HG02588 (cell line): Measurements from ENCODE around the gene GALNT10.

Experiments used
- ATAC-seq: cut with Tn5 transposase; IDR thresholded peaks from one replicate; pipeline ENCODE4 v1.9.1; 2021; ENCODE audit warnings: mild to moderate bottlenecking, moderate library complexity; ENCODE audit not compliant: unreplicated experiment

GALNT10 gene

GRCh38 chr5:154178661-154179060, 11.9 kb upstream of the GALNT10 start:
- ATAC-seq, result no peak

GRCh38 chr5:154179846-154180710, 10.5 kb upstream of the GALNT10 start:
- peak; percentile 95 for ATAC-seq

DNA sequence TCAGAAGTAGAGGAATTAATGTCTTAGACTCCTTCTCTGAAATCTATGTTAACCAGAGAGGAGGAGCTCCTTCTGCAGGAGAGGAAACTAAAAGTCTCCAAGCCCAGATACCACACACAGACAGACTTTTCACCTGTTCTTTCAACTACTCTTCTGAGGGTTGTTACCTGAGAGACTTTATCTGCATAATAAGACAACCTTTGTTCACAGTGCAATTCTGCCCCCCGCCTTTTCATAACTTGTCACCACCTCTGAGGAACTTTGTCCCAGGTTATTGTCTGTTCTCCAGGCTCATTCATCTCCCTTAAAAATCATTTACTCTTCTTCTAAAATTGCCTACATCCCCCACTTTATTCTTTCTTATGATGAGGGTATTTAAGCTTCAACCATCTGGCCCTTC, 9.4 kb upstream of the GALNT10 start:
- no peak for ATAC-seq

DNA sequence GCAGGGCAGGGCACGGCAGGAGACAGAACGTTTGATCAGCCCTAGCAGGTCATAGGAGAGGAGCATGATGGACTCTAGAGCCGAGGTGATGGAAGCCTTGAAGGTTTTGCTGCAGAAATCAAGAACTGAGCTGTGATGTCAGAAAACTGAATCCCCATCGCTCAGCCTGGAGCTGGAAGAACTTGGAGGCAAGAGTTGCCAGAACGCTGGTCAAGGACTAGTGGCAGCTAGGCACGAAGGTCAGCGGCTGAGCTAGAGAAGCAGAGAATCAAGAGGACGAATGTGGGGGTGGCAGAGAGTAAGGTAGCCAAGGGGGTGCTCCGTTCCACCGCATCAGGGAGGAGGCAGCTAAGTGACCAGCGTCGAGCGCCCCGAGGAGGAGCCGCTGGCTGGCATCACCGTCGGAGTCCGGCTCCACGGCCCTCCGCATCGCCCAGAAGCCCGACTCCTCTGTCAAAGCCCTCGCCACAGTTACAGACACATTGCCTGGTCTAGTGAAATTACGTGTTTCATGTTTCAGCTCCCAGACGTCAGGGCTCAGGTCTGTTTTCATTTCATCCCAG, 1.2 kb upstream of the GALNT10 start:
- peak; percentile 7 for ATAC-seq

- peak; percentile 78 for ATAC-seq
Measured at GRCh38 chr5:154189819-154190594, 526 bp upstream of the GALNT10 start.

DNA sequence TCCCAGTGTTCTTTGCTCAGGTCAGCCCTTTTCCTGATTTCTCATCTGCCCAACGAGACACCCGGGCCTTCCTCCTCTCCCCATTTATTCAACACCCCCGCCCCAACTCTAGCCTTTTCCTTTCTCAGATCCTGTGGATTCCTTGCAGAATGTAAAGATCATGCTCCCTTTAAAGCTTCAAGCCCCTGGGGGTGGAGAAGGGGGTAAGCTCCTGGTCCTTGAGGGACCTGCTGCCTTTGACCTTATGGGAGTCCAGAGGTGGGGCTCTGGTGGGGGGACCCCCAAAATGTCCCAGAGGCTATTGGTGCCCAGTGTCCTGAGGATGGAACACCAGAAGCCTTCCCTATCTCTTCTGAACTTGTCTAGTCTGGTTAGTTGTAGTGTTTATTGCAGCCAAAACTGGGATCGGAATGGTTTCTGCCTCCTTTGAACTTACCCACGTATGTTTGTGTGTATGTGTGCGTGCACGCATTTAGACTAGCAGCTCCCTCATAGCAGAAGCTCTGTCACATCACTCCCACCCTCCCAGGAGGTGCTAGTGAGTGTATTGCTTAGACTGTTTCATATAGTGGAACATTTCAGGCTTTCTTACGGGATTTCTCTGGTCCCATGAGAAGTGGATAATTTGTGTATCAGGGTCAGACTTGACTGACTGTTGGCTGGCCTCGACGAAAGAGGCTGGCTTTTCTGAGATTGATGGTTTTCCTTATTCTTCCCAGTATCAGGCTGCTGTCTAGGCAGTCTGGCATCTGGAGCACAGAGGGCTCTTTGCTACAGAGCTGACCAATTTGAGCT, 1.1 kb downstream of the GALNT10 start:
- ATAC-seq, result no peak

DNA sequence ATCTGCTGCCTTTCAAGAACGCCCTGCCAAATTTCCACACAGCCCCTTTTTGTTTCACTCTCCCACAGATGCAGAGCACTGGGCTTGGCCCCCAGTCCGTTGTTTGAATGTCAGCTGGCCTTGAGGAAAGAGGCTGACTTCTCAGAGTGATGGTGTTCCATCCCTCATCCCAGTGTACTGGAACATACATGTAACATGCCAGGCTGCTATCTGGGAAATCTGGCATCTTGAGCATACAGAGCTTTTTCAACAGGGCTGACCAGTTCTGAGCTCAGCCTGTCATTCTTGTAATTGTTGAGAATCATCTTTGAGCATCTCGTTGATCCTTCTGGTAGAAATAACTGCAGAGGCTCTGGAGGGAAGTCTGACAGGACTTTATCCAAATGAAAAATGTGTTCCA, 2.8 kb downstream of the GALNT10 start:
- no peak for ATAC-seq

GRCh38 chr5:154193701-154194121, 3.2 kb downstream of the GALNT10 start:
- no peak for ATAC-seq

GRCh38 chr5:154194345-154195329, 4.1 kb downstream of the GALNT10 start:
- no peak for ATAC-seq

DNA sequence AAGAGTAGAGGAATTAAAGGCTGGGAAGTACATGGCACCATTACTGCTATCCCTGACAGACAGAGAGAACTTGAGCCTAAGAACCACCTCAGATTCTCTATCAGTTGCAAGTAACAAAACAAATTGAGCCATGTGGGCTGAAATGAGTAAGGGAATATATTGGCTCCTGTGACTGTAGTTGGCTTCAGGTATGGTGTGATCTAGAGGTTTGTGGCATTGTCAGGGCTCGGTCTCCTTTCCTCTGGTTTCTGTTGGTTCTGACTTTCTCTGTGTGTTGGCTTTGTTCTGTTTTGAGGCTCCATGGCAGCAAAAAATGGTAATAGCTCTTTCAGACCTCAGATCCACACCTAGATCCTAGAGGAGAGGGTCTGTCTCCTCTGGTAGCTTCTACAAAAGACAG, 5.7 kb downstream of the GALNT10 start:
- ATAC-seq, result no peak

- no peak for ATAC-seq
Measured at GRCh38 chr5:154196955-154197652, 6.6 kb downstream of the GALNT10 start.

DNA sequence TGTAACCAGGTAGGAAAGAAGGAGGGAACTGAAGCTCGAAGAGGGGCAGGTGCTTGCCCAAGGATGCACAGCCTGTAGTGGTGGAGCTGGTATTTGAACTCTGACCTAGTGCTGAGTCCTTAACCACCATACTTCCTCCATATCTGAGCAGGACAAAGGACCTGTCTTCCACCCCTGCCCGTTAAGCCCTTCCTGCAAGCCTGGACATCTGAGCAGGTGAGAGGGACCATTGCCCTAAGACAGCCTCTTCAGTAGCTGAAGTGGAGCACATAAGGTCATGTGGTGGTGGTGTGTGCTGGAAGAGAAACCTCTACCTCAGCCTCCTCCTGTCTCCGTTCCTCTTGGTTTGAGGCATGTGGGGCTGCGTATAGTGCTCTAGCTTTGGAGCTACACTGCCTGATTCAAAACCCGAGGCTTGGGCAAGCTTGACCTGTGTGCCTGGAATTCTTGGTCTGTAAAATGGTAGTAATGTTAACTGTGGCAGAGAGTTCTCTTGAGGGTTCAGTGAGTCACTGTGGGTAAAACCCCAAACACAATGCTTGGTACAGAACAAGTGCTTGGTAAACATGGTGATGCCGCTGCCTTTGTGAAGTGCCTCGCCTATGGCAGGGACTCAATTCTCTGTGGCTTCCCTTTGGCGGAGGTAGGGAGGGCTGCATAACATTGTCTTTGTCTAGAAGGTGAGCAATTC, 7.4 kb downstream of the GALNT10 start:
- ATAC-seq, result no peak

- no peak for ATAC-seq
Measured at GRCh38 chr5:154198611-154199230, 8.2 kb downstream of the GALNT10 start.

DNA sequence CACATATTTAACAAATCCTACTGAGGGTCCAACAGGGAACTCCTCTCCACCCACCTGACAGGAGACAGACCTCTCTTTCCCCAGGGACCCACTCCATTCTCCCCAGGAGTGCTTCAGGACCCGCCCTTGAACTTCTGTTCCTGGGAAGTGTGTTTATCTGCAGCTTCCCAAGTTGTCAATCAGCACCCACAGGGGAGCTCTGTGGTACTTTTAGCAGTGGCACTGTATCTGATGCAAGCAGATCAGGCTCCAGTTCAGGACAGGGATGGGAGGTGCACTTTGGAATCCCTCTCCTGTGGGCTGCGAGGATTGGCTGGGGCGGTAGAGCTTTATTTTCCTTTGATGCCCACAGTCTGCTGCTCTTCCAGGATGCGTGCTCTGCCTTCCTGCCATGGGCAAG, 8.7 kb downstream of the GALNT10 start:
- ATAC-seq, result no peak

GRCh38 chr5:154199671-154200220, 9.2 kb downstream of the GALNT10 start:
- no peak for ATAC-seq

DNA sequence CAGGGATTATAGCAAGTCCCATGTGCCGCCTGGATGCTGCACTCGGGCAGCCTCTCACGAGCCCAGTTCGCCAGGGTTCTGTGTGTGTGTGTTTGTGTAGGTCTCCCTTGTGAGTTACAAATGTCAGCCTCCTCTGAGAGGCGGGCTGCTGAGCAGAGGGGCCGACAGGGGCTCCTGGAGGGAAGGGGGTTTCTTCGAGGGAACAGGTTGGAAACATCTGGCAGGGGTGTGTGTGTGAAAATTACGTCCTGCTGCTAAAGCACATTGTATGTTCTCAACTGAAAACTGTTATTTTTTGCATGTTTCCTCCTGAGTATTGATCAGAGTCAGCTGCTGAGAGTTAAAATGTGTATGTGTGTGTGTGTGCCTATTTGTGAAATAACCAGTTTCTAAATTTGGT, 9.7 kb downstream of the GALNT10 start:
- ATAC-seq, result no peak

- ATAC-seq, result no peak
Measured at GRCh38 chr5:154201108-154201769, 10.7 kb downstream of the GALNT10 start.
